T47D (cell line): ENCODE results near the gene NEDD4.
A peak's percentile ranks its signal among the peaks of the same experiment; 100 is the strongest.

Experiments used
- DNase-seq, 2 experiments: peaks; one replicate each; pipeline versions ENCODE4 v3.0.0 to v3.0.0-alpha.2; 2011 to 2012; ENCODE audit warnings: low read depth in 1 of 2, low spot score in 1 of 2
- JUND ChIP-seq: IDR thresholded peaks from 2 replicates; pipeline ENCODE4 v1.6.1; 2012; ENCODE audit warnings: low read depth
- in situ Hi-C: cut with HindIII; loops from 2 replicates; pipeline ENCODE4 v1.10.0; 2016; ENCODE audit warnings: low sequenced_read_pairs, low pct_unique_long_range_greater_than_20kb

Gene NEDD4

DNA sequence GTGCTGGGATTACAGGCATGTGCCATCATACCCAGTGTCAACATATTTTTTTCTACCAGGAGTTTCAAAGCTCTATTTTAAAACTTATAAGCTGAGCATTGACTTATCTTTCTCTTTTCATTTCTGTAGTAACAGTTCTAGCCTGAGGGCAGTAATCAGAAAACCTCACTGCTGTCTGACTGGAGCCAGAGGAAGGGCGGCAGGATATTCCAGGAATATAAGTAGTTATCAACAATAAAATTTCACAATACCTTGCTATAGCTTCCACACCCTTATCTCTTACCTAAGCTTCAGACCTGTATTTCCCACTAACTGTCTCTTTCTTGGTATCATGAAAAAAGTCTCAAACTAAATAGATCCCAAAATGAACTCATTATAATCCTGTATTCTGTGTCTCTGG, 5.1 kb upstream of the NEDD4 start:
- no peak for TF ChIP-seq JUND
- in situ Hi-C loops, result no loop called here
- DNase-seq, result no peak

- DNase-seq, result peak in 1 of 2 experiments; percentile 56
- no peak for TF ChIP-seq JUND
- in situ Hi-C loops, result no loop called here
These were observed 570 bp upstream of the NEDD4 start for GRCh38 chr15:55993804-55994560.

- no peak for TF ChIP-seq JUND
- in situ Hi-C loops, result no loop called here
- DNase-seq, result no peak
These were observed 672 bp downstream of the NEDD4 start for GRCh38 chr15:55992769-55993110.

- no peak for TF ChIP-seq JUND
- in situ Hi-C loops, result no loop called here
- no peak for DNase-seq
These were observed 1.3 kb downstream of the NEDD4 start for GRCh38 chr15:55991802-55992768.

- in situ Hi-C loops, result no loop called here
- no peak for TF ChIP-seq JUND
- DNase-seq, result no peak
These were observed 2.4 kb downstream of the NEDD4 start for GRCh38 chr15:55990998-55991397.

DNA sequence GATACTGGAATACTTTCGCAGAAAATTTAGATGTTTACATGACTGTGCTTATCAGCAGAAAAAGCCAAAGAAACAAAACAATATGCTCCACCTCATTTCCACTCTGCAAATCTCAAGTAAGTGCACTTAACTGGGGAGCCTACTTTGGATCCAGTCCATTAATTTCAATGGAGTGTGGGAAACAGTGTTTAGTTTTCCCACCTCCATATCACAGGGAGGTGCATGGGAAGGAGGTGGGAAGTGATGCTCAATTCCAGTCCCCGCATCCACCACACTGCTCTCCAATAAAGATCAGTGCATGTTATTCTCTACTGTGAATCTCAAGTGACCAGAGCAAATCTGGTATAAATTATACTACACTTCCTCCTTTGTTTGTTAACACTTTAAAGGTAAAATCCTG, 2.9 kb downstream of the NEDD4 start:
- in situ Hi-C loops, result no loop called here
- DNase-seq, result no peak
- no peak for TF ChIP-seq JUND

DNA sequence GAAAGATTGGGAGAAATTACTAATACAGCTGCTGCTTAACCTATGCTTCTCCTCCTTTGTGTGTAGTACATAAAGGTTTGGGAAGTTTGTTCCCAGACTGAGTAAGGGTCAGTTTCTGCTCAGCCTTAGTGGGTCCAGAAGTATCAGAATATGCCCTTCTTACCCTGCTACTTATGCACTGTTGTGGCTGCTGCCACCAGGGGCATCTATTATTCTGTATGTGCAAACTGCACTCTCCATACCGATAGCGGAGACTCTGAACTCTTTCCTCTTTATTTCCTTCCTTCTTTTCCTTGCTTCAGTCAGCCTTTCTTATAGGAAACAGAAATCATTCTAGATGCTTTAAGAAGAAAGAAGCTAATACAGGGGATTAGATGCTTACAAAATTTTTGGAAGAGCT, 4.0 kb downstream of the NEDD4 start:
- no peak for DNase-seq
- TF ChIP-seq JUND, result no peak
- in situ Hi-C loops, result no loop called here

DNA sequence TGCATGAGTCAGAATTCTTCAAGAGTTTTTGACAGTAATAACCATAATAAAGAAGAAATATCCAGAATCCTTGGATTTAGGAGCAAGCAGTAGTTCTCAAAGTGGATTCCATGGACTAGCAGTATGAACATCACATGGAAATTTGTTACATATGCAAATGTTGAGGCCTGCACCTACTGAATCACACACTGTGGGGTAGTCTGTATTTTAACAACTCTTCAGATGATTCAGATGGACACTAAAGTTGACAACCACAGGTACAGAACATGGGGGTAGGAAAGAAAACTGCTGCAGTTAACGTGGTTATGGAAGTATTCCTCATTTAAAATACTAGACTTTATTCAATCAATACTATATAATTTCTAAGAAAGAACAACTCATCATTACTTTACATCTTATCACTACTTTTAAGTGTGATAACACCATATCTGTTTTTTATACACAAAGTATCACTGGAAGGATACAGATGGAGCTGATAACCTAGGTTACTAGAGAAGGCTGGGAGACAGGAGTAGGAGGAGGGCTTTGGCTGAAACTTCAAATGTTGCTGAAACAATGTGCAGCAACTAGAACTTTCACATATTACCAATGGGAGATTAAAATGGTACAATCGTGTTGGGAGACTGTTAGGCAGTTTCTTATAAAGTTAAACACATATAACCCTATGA, 11.7 kb downstream of the NEDD4 start:
- in situ Hi-C loops, result no loop called here
- no peak for TF ChIP-seq JUND
- DNase-seq, result no peak

GRCh38 chr15:55980511-55980910, 12.9 kb downstream of the NEDD4 start:
- no peak for TF ChIP-seq JUND
- no peak for DNase-seq
- in situ Hi-C loops, result no loop called here

GRCh38 chr15:55977231-55977630, 16.2 kb downstream of the NEDD4 start:
- in situ Hi-C loops, result no loop called here
- no peak for TF ChIP-seq JUND
- DNase-seq, result no peak

- no peak for TF ChIP-seq JUND
- in situ Hi-C loops, result no loop called here
- DNase-seq, result peak in 1 of 2 experiments; percentile 34
These were observed 23.1 kb downstream of the NEDD4 start for GRCh38 chr15:55970286-55970685.

GRCh38 chr15:55969582-55969981, 23.8 kb downstream of the NEDD4 start:
- no peak for TF ChIP-seq JUND
- in situ Hi-C loops, result no loop called here
- peak in 1 of 2 experiments; percentile 68 for DNase-seq

GRCh38 chr15:55968923-55969322, 24.5 kb downstream of the NEDD4 start:
- DNase-seq, result no peak
- in situ Hi-C loops, result no loop called here
- TF ChIP-seq JUND, result no peak
